Endometrium (tissue), 2 donors: ENCODE data around the gene DDIT3.
A peak's percentile ranks its signal among the peaks of the same experiment; 100 is the strongest.

ENCODE experiments used
- FAIRE-seq: peaks from 2 replicates; lab custom pipeline; 2012; peaks lifted over from hg19 to GRCh38; lab: Jason Lieb, UNC
- donor health status: control.
- donor health status: control.

Gene DDIT3

GRCh38 chr12:57547288-57548012 is 27.1 kb upstream of the DDIT3 start:
- peak; percentile 79 for FAIRE-seq

GRCh38 chr12:57546438-57547287 is 26.3 kb upstream of the DDIT3 start, which contains the start of gene DCTN2:
Gene DCTN2, minus strand, starts transcription at chr12:57547192. Its CDS starts 129 bp downstream, at chr12:57547063.
- FAIRE-seq: no peak

GRCh38 chr12:57545809-57546437 is 25.6 kb upstream of the DDIT3 start:
- no peak for FAIRE-seq

GRCh38 chr12:57543581-57543980 is 23.3 kb upstream of the DDIT3 start:
- no peak for FAIRE-seq

- FAIRE-seq: no peak
Observed at GRCh38 chr12:57541717-57542116, 21.4 kb upstream of the DDIT3 start.

GRCh38 chr12:57541001-57541400 is 20.7 kb upstream of the DDIT3 start:
- FAIRE-seq: no peak

- no peak for FAIRE-seq
Observed at GRCh38 chr12:57539134-57539768, 18.9 kb upstream of the DDIT3 start.

GRCh38 chr12:57536597-57536942 is 16.3 kb upstream of the DDIT3 start:
- no peak for FAIRE-seq

- FAIRE-seq: no peak
Observed at GRCh38 chr12:57535764-57536596, 15.7 kb upstream of the DDIT3 start.

- no peak for FAIRE-seq
Observed at GRCh38 chr12:57534991-57535543, 14.8 kb upstream of the DDIT3 start.

- FAIRE-seq: no peak
Observed at GRCh38 chr12:57534250-57534649, 13.9 kb upstream of the DDIT3 start.

- FAIRE-seq: no peak
Observed at GRCh38 chr12:57533108-57533507, 12.8 kb upstream of the DDIT3 start.

GRCh38 chr12:57531836-57532235 is 11.5 kb upstream of the DDIT3 start:
- no peak for FAIRE-seq

GRCh38 chr12:57530396-57531142 is 10.3 kb upstream of the DDIT3 start:
- FAIRE-seq: no peak

- FAIRE-seq: no peak
Observed at GRCh38 chr12:57529831-57530230, 9.5 kb upstream of the DDIT3 start.

- FAIRE-seq: no peak
Observed at GRCh38 chr12:57528831-57529555, 8.7 kb upstream of the DDIT3 start.

GRCh38 chr12:57528176-57528575 is 7.9 kb upstream of the DDIT3 start:
- FAIRE-seq: no peak

- FAIRE-seq: no peak
Observed at GRCh38 chr12:57527184-57527583, 6.9 kb upstream of the DDIT3 start.

GRCh38 chr12:57526477-57527126 is 6.3 kb upstream of the DDIT3 start:
- no peak for FAIRE-seq
